Hematopoietic multipotent progenitor cell treated with erythropoietin and hydrocortisone succinate and interleukin-3 and kit ligand, for 15 days (in vitro differentiated cells): ENCODE measurements around the gene CXCR5.

ENCODE experiments used
- DNase-seq: peaks from one replicate; pipeline ENCODE4 v3.0.0-alpha.2; 2015; ENCODE audit warnings: low spot score

The CXCR5 gene

GRCh38 chr11:118928101-118928869 is 44.6 kb downstream of the CXCR5 start:
- peak; percentile 89 for DNase-seq

GRCh38 chr11:118928870-118929500 is 45.3 kb downstream of the CXCR5 start:
- DNase-seq = no peak

GRCh38 chr11:118929501-118930093 is 45.9 kb downstream of the CXCR5 start:
- DNase-seq = no peak

GRCh38 chr11:118930094-118930712 is 46.5 kb downstream of the CXCR5 start:
- peak; percentile 85 for DNase-seq

- DNase-seq = no peak
These were observed 47.9 kb downstream of the CXCR5 start for GRCh38 chr11:118931571-118931970.

GRCh38 chr11:118933486-118933885 is 49.8 kb downstream of the CXCR5 start:
- DNase-seq = no peak

- DNase-seq = no peak
These were observed 51.7 kb downstream of the CXCR5 start for GRCh38 chr11:118935376-118935775.

GRCh38 chr11:118938491-118939403 is 55.1 kb downstream of the CXCR5 start:
- no peak for DNase-seq

GRCh38 chr11:118939404-118939915 is 55.8 kb downstream of the CXCR5 start:
- DNase-seq = no peak

- DNase-seq = no peak
These were observed 56.4 kb downstream of the CXCR5 start for GRCh38 chr11:118939953-118940598.

- DNase-seq = no peak
These were observed 63.4 kb downstream of the CXCR5 start for GRCh38 chr11:118947091-118947490.
